Spinal cord (tissue), 10 donors: ENCODE measurements around the gene CES4A. TPM values are rescaled to one million over a fixed set of nuclear protein-coding genes. Genes with fewer than 3 reads are reported as not detected.
"Not testable (repeated sequence)": the region's sequence is repeated elsewhere in the genome, so short reads cannot be mapped to it uniquely, and the experiment has no call there.

Source experiments
- DNase-seq, 6 donors: peaks; one replicate each; pipeline versions ENCODE4 v3.0.0 to v3.0.0-alpha.2; 2013 to 2015; ENCODE audit warnings: low spot score in 6 of 6, low read depth in 4 of 6
- H3K27ac ChIP-seq: one replicate; pipeline ENCODE4 v1.5.1; 2013; ENCODE audit warnings: low read depth, low read length, control low read depth
- H3K27me3 ChIP-seq: one replicate; pipeline ENCODE4 v1.6.1; 2013; ENCODE audit warnings: low read length; ENCODE audit not compliant: control insufficient read depth, insufficient read depth
- H3K36me3 ChIP-seq: one replicate; pipeline ENCODE4 v1.6.1; 2013; ENCODE audit warnings: low read length; ENCODE audit not compliant: control insufficient read depth, insufficient read depth
- H3K4me1 ChIP-seq: one replicate; pipeline ENCODE4 v1.6.1; 2013; ENCODE audit warnings: low read length; ENCODE audit not compliant: control insufficient read depth, insufficient read depth
- H3K4me3 ChIP-seq: one replicate; pipeline ENCODE4 v1.5.1; 2013; ENCODE audit warnings: low read depth, low read length, control low read depth
- H3K9me3 ChIP-seq: one replicate; pipeline ENCODE4 v1.6.1; 2013; ENCODE audit warnings: low read length; ENCODE audit not compliant: control insufficient read depth, insufficient read depth
- WGBS: methylation state at CpG from one replicate; pipeline ENCODE4 v1.1.5; 2013; ENCODE audit warnings: missing lambda C conversion rate; ENCODE audit not compliant: insufficient coverage; 5-methylcytosine and 5-hydroxymethylcytosine counted together
- polyA plus RNA-seq, 2 donors: library from polyadenylated mRNA; unstranded; fragments of 120-200 nt; gene quantifications; one replicate each; pipeline ENCODE4 v1.2.1, GENCODE V29; 2013; ENCODE audit not compliant: insufficient read length in 2 of 2
- total RNA-seq, 2 donors: library from RNA; depleted of rRNA in 1 of 2; stranded (reverse); fragments of 120-200 nt in 1 of 2; fragments of >200 nt in 1 of 2; gene quantifications; one replicate each; pipeline versions ENCODE4 v1.2.3 to v1.2.4, GENCODE V29; 2013 to 2014
- donor health status: healthy.

Gene CES4A
- total and polyA plus RNA-seq, 4 donors, result 9.8 to 48.6 (median 20.5) TPM

- Histone ChIP-seq H3K9me3 (no peaks in the 10 kb centered on the region), H3K27me3 (no peaks in the 10 kb centered on the region), H3K4me1 (no peaks in the 10 kb centered on the region), H3K4me3 (no peak overlapping the region), H3K27ac (no peak overlapping the region), H3K36me3 (peaks cover 5% of the 10 kb centered on the region)
- WGBS, result no CpG with 5 or more reads among the region's 2 CpGs
- DNase-seq, result no peak
These were observed 51.1 kb downstream of the CES4A start for GRCh38 chr16:67039260-67040020.

- Histone ChIP-seq H3K27me3 (no peaks in the 10 kb centered on the region), H3K4me1 (no peaks in the 10 kb centered on the region), H3K9me3 (no peaks in the 10 kb centered on the region), H3K27ac (no peak overlapping the region), H3K4me3 (no peak overlapping the region), H3K36me3 (peaks cover 5% of the 10 kb centered on the region)
- no peak for DNase-seq
- 92% methylated on average over 2 of the region's 2 CpGs for WGBS
These were observed 51.8 kb downstream of the CES4A start for GRCh38 chr16:67040166-67040565.

GRCh38 chr16:67040906-67041305 lies 52.5 kb downstream of the CES4A start:
- Histone ChIP-seq H3K9me3 (no peaks in the 10 kb centered on the region), H3K4me3 (no peak overlapping the region), H3K4me1 (no peaks in the 10 kb centered on the region), H3K36me3 (peaks cover 5% of the 10 kb centered on the region), H3K27me3 (no peaks in the 10 kb centered on the region), H3K27ac (no peak overlapping the region)
- 89% methylated on average over 2 of the region's 2 CpGs for WGBS
- no peak for DNase-seq

DNA sequence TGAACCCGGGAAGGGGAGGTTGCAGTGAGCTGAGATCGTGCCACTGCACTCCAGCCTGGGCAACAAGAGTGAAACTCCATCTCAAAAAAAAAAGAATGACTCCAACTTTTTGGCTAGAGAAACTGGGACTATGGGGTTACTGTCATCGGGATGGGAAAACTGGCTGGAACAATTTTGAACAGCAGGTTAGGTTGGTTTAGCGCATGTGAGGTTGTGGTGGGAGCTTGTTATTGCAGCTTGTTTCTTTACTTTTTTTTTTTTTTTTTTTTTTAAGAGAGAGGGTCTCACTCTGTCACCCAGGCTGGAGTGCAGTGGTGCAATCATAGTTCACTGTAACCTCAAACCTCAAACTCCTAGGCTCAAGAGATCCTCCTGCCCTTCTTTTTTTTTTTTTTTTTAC lies 53.1 kb downstream of the CES4A start:
- not testable (repeated sequence) for DNase-seq, H3K36me3 ChIP-seq, H3K4me1 ChIP-seq, H3K4me3 ChIP-seq, H3K9me3 ChIP-seq, H3K27ac ChIP-seq, H3K27me3 ChIP-seq
- 93% methylated on average over 2 of the region's 4 CpGs for WGBS

- Histone ChIP-seq H3K36me3 (peaks cover 5% of the 10 kb centered on the region), H3K9me3 (no peaks in the 10 kb centered on the region), H3K27me3 (no peaks in the 10 kb centered on the region), H3K4me1 (no peaks in the 10 kb centered on the region), H3K4me3 (no peak overlapping the region), H3K27ac (no peak overlapping the region)
- no peak for DNase-seq
- WGBS, result no CpG with 5 or more reads among the region's 1 CpG
These were observed 55.0 kb downstream of the CES4A start for GRCh38 chr16:67043420-67043819.

DNA sequence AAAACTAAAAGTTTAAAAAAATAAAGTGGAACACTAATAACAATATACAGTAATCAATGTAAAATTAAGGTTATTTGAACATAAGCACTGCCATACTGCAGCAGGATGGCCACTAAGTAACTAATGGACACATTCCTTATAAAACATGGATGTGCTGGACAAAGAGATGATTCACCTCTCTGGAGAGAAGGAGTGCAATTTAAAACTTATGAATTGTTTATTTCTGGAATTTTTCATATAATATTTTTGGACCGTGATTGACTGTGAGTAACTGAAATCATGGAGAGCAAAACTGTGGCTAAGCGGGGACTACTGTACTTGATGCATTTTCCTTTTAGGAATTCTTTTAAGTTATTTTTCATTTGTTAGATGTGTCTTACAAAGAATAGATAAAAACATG lies 62.4 kb downstream of the CES4A start:
- Histone ChIP-seq H3K4me3 (no peak overlapping the region), H3K36me3 (peaks cover 7% of the 10 kb centered on the region), H3K9me3 (no peaks in the 10 kb centered on the region), H3K4me1 (no peaks in the 10 kb centered on the region), H3K27me3 (no peaks in the 10 kb centered on the region), H3K27ac (no peak overlapping the region)
- no CpG with 5 or more reads among the region's 2 CpGs for WGBS
- no peak for DNase-seq

DNA sequence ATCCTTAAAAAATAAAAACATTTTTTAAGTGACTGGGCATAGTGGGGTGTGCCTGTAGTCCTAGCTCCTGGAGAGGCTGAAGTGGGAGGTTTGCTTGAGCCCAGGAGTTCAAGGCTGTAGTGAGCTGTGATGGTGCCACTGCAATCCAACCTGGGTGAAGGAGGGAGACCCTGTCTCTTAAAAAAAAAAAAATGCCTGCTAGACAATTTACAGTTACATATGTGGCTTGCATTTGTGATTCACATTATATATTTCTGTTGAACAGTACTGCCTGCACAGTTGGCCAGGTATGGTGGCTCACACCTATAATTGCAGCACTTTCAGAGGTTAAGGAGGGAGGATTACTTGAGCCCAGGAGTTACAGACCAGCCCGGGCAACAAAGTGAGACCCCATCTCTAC lies 64.0 kb downstream of the CES4A start:
- no peaks in the 10 kb centered on the region for H3K9me3 ChIP-seq
- H3K36me3 ChIP-seq, result peaks cover 7% of the 10 kb centered on the region
- no peaks in the 10 kb centered on the region for H3K4me1 ChIP-seq
- no peak for DNase-seq
- WGBS, result no CpG with 5 or more reads among the region's 1 CpG
- H3K4me3 ChIP-seq, result no peak overlapping the region
- H3K27ac ChIP-seq, result no peak overlapping the region
- no peaks in the 10 kb centered on the region for H3K27me3 ChIP-seq

DNA sequence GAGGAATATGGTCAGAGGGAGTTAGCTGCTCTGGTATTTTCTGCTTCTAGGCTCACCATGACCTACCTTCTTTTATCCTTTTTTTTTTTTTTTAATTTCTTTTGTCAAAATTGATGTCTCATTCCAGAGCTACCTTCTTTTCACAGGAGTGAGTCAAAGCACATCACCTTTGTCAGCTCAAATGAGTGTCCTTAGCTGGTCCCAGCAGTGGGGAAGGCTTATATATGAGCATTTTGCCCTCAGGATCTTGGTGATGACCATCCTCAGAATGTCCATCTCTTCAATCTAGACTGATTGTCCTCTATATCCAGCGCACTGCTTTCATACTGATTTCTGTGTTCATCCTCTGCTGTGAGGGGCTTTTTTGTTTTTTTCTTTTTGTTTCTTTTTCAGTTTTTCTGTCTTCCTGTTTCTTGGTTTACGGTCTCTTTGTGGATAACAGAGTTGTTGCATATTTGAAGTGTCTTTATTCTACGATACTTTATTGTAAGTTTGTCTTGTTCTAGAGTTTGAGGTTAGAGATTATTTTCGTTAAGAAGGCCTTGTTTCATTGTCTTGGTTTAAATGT lies 65.5 kb downstream of the CES4A start:
- Histone ChIP-seq H3K4me1 (no peaks in the 10 kb centered on the region), H3K27me3 (no peaks in the 10 kb centered on the region), H3K9me3 (no peaks in the 10 kb centered on the region), H3K36me3 (peaks cover 7% of the 10 kb centered on the region), H3K27ac (no peak overlapping the region), H3K4me3 (no peak overlapping the region)
- 87% methylated on average over 2 of the region's 4 CpGs for WGBS
- no peak for DNase-seq

DNA sequence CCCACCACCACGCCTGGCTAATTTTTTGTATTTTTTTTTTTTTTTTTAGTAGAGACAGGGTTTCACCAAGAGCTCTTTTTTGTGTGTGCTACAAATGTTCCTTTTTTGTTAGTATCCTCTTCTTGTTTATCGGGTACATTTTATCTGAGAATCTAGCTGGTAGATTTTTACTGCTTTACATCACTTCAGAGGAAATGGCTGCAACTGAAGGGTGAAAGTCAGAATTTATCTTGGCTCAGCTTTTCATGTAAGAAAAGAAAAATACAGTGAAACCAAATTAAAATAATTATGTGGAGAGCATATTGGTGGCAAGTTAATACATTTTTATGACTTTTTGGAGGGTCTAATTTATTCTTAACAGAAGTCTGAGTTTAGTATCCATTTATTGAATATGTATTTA lies 66.5 kb downstream of the CES4A start:
- WGBS, result 83% methylated on average over 1 of the region's 2 CpGs
- peaks cover 7% of the 10 kb centered on the region for H3K36me3 ChIP-seq
- no peak for DNase-seq
- H3K27me3 ChIP-seq, result no peaks in the 10 kb centered on the region
- no peak overlapping the region for H3K4me3 ChIP-seq
- H3K27ac ChIP-seq, result no peak overlapping the region
- no peaks in the 10 kb centered on the region for H3K9me3 ChIP-seq
- no peaks in the 10 kb centered on the region for H3K4me1 ChIP-seq
